SK-N-SH treated with all-trans-retinoic acid at 6 μM for 48 hours (cell line): ENCODE results near the gene NDE1.

Experiments used
- CSRNP3 ChIP-seq: fragments of 250-450 bp; sonication (Bioruptor Pico); IDR thresholded peaks from 2 replicates; pipeline ENCODE4 v1.5.1; 2021; ENCODE audit warnings: mild to moderate bottlenecking, moderate library complexity
- GLIS3 ChIP-seq: fragments of 250-450 bp; sonication (Bioruptor Pico); IDR thresholded peaks from 2 replicates; pipeline ENCODE4 v1.5.0; 2020; ENCODE audit warnings: mild to moderate bottlenecking, moderate library complexity
- TOX ChIP-seq: fragments of 250-450 bp; sonication (Bioruptor Pico); IDR thresholded peaks from 2 replicates; pipeline ENCODE4 v1.8.0; 2021; ENCODE audit warnings: mild to moderate bottlenecking, moderate library complexity, borderline replicate concordance
- ZFP30 ChIP-seq: fragments of 450-650 bp; formaldehyde crosslinking; IDR thresholded peaks from 2 replicates; pipeline ENCODE4 v1.5.0; 2022; ENCODE audit warnings: mild to moderate bottlenecking, moderate library complexity
- ZNF565 ChIP-seq: fragments of 450-650 bp; formaldehyde crosslinking; conservative IDR thresholded peaks from 2 replicates; pipeline ENCODE4 v1.5.0; 2020; ENCODE audit warnings: low read depth, mild to moderate bottlenecking, moderate library complexity

- TF ChIP-seq GLIS3 (CRISPR knock-in tag): no peak
- TF ChIP-seq ZFP30: no peak
- TF ChIP-seq TOX (CRISPR knock-in tag): no peak
- TF ChIP-seq ZNF565 (CRISPR knock-in tag): no peak
- no peak for TF ChIP-seq CSRNP3 (CRISPR knock-in tag)
Observed at GRCh38 chr16:15691046-15691445, 41.0 kb downstream of the NDE1 start.
